Lung (tissue), 16 donors: ENCODE results near the gene DNAJC11. TPM values are rescaled to one million over a fixed set of nuclear protein-coding genes. Genes with fewer than 3 reads are reported as not detected.

Experiments
- ATAC-seq: fragments of 200-7000 bp; cut with Tn5 transposase; one replicate; pipeline ENCODE4 v1.9.1; 2020; ENCODE audit warnings: moderate number of reproducible peaks; ENCODE audit not compliant: insufficient read depth, low FRiP score
- DNase-seq, 3 donors: peaks; one replicate each; pipeline ENCODE4 v3.0.0-alpha.2; 2013 to 2017
- H3K27ac ChIP-seq, 2 donors: one replicate each; pipeline ENCODE4 v1.5.1; 2013; ENCODE audit warnings: mild to moderate bottlenecking in 2 of 2, moderate library complexity in 2 of 2, control low read depth in 1 of 2, inconsistent platforms in 1 of 2, low read depth in 1 of 2, low read length in 1 of 2
- H3K27me3 ChIP-seq, 3 donors: one replicate each; pipeline ENCODE4 v1.5.1; 2013; ENCODE audit warnings: low read length in 2 of 3; ENCODE audit not compliant: control insufficient read depth in 3 of 3, insufficient read depth in 3 of 3
- H3K36me3 ChIP-seq, 4 donors: one replicate each; pipeline ENCODE4 v1.5.1; 2013; ENCODE audit warnings: low read length in 4 of 4, mild to moderate bottlenecking in 1 of 4, moderate library complexity in 1 of 4; ENCODE audit not compliant: control insufficient read depth in 4 of 4, insufficient read depth in 4 of 4
- H3K4me1 ChIP-seq, 5 donors: one replicate each; pipeline ENCODE4 v1.5.1; 2013; ENCODE audit warnings: low read length in 5 of 5, mild to moderate bottlenecking in 2 of 5, moderate library complexity in 1 of 5; ENCODE audit not compliant: control insufficient read depth in 5 of 5, insufficient read depth in 5 of 5
- H3K4me3 ChIP-seq: one replicate; pipeline ENCODE4 v1.5.1; 2013; ENCODE audit warnings: mild to moderate bottlenecking, control low read depth, moderate library complexity
- H3K9ac ChIP-seq, 2 donors: one replicate each; pipeline ENCODE4 v1.5.1; 2013; ENCODE audit warnings: low read length in 2 of 2, control low read depth in 1 of 2; ENCODE audit not compliant: insufficient read depth in 1 of 2
- H3K9me3 ChIP-seq, 4 donors: one replicate each; pipeline ENCODE4 v1.5.1; 2013; ENCODE audit warnings: low read length in 3 of 4, mild to moderate bottlenecking in 1 of 4, moderate library complexity in 1 of 4; ENCODE audit not compliant: control insufficient read depth in 4 of 4, insufficient read depth in 3 of 4
- WGBS, 2 donors: extraction: QIAGEN DNeasy Blood & Tissue Kit; methylation state at CpG; one replicate each; pipeline ENCODE4 v1.1.7; 2013; 5-methylcytosine and 5-hydroxymethylcytosine counted together
- long read RNA-seq, 5 donors: transcript quantifications; one replicate each; lab custom pipeline, GENCODE V29; 2026
- polyA plus RNA-seq, 2 donors: library from polyadenylated mRNA; stranded (reverse); fragments of 200-250 nt; gene quantifications; one replicate each; pipeline ENCODE4 v1.2.1, GENCODE V29; 2013
- total RNA-seq, 2 donors: library from RNA; depleted of rRNA in 1 of 2; stranded (reverse); fragments of >200 nt in 1 of 2; gene quantifications; one replicate each; pipeline ENCODE4 v1.2.1, GENCODE V29; 2014 to 2021
- TF ChIP-seq, protein P1 (sequence below): IDR thresholded peaks from 2 replicates; pipeline ENCODE4 v1.5.1; 2012; ENCODE audit warnings: mild to moderate bottlenecking; ENCODE audit errors: control extremely low read depth, extremely low read depth
- donor health status: control.
- donor health status: control.
- donor health status: Bipolar disorder and iron deficiency.
- donor health status: healthy.
- donor health status: DM: yes; HTN: yes; CAD: no.

Gene DNAJC11, protein sequence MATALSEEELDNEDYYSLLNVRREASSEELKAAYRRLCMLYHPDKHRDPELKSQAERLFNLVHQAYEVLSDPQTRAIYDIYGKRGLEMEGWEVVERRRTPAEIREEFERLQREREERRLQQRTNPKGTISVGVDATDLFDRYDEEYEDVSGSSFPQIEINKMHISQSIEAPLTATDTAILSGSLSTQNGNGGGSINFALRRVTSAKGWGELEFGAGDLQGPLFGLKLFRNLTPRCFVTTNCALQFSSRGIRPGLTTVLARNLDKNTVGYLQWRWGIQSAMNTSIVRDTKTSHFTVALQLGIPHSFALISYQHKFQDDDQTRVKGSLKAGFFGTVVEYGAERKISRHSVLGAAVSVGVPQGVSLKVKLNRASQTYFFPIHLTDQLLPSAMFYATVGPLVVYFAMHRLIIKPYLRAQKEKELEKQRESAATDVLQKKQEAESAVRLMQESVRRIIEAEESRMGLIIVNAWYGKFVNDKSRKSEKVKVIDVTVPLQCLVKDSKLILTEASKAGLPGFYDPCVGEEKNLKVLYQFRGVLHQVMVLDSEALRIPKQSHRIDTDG
- total RNA-seq: 10 to 100 TPM; 37.7 to 43.0 TPM
- 10 to 100 TPM; 18.6 to 23.2 TPM for polyA plus RNA-seq
- long read RNA-seq, donor 1, transcript DNAJC11-202 (16 exons, 3,311 nt): major isoform, 5 of 15 reads
- long read RNA-seq, donor 1, partial matches to known transcripts: 8 of 15 reads
- long read RNA-seq, donor 1, other reads (novel, unspliced or antisense): 0 of 15 reads
- long read RNA-seq, donor 2, partial matches to known transcripts: 0 of 3 reads
- long read RNA-seq, donor 2, other reads (novel, unspliced or antisense): 0 of 3 reads
- long read RNA-seq, donor 3, transcript DNAJC11-211 (5 exons, 613 nt): major isoform, 6 of 7 reads
- long read RNA-seq, donor 3, partial matches to known transcripts: 0 of 7 reads
- long read RNA-seq, donor 3, other reads (novel, unspliced or antisense): 0 of 7 reads
- long read RNA-seq, donor 4, transcript DNAJC11-211 (5 exons, 613 nt): major isoform, 8 of 12 reads
- long read RNA-seq, donor 4, partial matches to known transcripts: 0 of 12 reads
- long read RNA-seq, donor 4, other reads (novel, unspliced or antisense): 0 of 12 reads
- long read RNA-seq, donor 5, transcript DNAJC11-202 (16 exons, 3,311 nt): major isoform, 8 of 13 reads
- long read RNA-seq, donor 5, transcript DNAJC11-211 (5 exons, 613 nt): minor isoform, 5 of 13 reads
- long read RNA-seq, donor 5, partial matches to known transcripts: 0 of 13 reads
- long read RNA-seq, donor 5, other reads (novel, unspliced or antisense): 0 of 13 reads

DNA sequence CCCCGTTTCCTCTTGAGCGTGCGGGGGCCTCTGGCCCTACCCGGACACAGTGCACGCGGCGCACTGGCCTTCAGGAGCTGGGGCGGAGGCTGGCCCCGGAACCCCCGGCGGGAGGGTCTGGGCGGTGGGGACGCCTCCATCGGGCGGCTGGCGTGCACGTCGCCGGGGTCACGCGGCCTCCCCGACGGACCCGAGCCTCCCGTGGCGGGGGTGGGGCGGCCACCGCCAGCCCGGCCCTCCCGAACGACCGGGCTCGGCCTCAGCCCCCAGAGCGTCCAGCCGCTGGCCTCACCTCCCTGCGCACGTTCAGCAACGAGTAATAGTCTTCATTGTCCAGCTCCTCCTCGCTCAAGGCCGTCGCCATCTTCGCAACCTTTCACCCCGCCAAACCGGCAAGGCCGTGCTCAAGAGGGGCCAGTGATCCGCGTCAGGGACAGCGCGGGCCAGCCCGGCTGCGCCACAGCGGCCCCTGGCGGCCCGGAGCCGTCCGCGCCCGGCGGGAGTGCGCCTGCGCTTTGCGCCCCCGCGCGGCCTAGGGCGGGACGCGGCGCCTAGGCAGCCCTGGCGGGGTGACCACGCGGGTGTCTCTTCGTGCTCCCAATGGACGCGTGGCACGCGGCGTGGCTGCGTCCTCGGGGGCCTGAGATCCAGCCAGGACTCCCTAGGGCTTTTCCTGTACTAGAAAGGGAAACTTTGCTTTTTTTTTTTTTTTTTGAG lies at the start of gene DNAJC11:
Gene DNAJC11 (minus strand): TSS at position 380 of the 717 bp plus-strand sequence. CDS start 16 bp downstream, at position 364.
- TF ChIP-seq, protein P1, sequence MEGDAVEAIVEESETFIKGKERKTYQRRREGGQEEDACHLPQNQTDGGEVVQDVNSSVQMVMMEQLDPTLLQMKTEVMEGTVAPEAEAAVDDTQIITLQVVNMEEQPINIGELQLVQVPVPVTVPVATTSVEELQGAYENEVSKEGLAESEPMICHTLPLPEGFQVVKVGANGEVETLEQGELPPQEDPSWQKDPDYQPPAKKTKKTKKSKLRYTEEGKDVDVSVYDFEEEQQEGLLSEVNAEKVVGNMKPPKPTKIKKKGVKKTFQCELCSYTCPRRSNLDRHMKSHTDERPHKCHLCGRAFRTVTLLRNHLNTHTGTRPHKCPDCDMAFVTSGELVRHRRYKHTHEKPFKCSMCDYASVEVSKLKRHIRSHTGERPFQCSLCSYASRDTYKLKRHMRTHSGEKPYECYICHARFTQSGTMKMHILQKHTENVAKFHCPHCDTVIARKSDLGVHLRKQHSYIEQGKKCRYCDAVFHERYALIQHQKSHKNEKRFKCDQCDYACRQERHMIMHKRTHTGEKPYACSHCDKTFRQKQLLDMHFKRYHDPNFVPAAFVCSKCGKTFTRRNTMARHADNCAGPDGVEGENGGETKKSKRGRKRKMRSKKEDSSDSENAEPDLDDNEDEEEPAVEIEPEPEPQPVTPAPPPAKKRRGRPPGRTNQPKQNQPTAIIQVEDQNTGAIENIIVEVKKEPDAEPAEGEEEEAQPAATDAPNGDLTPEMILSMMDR: peak; percentile 97

DNA sequence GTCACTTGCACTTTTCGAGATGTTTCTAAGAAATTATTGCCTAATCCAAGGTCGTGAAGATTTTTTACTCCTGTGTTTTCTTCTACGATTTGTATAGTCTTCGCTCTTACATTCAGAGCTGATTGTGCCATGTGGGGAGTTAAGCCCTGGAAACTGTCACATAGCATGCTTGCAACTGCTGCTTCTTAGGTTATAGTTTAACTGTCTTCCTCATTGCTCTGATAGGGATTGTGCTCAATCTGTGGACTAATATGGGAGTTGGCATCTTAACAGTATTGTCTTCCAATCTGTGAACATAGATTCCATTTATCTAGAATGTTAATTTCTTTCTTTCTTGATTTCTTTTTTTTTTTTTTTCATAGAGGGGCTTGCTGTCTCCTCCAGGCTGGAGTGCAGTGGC lies 48.9 kb upstream of the DNAJC11 start:
- TF ChIP-seq, protein P1: no peak
- no peak for ATAC-seq
- H3K9me3 ChIP-seq: no peaks in the 10 kb centered on the region
- H3K9ac ChIP-seq: no peak overlapping the region
- H3K27me3 ChIP-seq: peaks cover 0 to 13% (median 11%) of the 10 kb centered on the region in 3 donors
- H3K36me3 ChIP-seq: no peaks in the 10 kb centered on the region
- no peak overlapping the region for H3K27ac ChIP-seq
- DNase-seq: no peak
- 81 to 87% methylated on average over 4 of the region's 4 CpGs for WGBS, 2 donors
- H3K4me3 ChIP-seq: no peak overlapping the region
- H3K4me1 ChIP-seq: no peaks in the 10 kb centered on the region

More for the DNA sequence above, at the start of gene DNAJC11:
- ATAC-seq (peak; percentile 99), DNase-seq (peak; percentile 89 to 93 (median 92))
- 0% methylated on average over 56 to 80 of the region's 80 CpGs for WGBS, 2 donors
- Histone ChIP-seq H3K9me3 (no peaks in the 10 kb centered on the region), H3K27me3 (no peaks in the 10 kb centered on the region), H3K9ac (peak within 1 kb of the TSS; percentile 75 to 95), H3K27ac (peak within 1 kb of the TSS; percentile 78 to 92), H3K4me1 (peaks cover 1 to 12% (median 8%) of the 10 kb centered on the region in 5 donors), H3K36me3 (peaks cover 0 to 2% (median 0%) of the 10 kb centered on the region in 4 donors), H3K4me3 (peak within 1 kb of the TSS; percentile 96)

DNA sequence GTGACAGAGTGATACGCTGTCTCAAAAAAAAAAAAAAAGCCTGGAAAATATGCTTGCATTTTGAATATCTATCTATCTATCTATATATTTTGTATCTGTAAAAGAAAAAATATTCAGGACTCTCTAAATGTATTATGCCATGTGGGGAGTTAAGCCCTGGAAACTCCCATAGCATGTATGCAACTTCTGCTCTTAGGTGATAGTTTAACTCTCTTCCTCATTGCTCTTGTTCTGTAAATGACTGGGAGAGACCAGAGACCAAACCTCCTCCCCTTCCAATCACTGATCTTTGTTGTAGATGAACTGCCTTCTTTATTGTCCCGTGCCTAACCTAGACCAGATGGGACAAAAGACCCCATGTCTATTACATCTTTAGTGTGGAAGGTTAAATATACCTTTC lies 46.1 kb upstream of the DNAJC11 start:
- ATAC-seq: no peak
- WGBS, 2 donors: 91 to 97% methylated on average over 2 of the region's 2 CpGs
- no peak overlapping the region for H3K4me3 ChIP-seq
- no peak for DNase-seq
- peaks cover 0 to 13% (median 3%) of the 10 kb centered on the region in 3 donors for H3K27me3 ChIP-seq
- H3K4me1 ChIP-seq: peaks cover 0 to 8% (median 0%) of the 10 kb centered on the region in 5 donors
- H3K27ac ChIP-seq: no peak overlapping the region
- H3K9me3 ChIP-seq: no peaks in the 10 kb centered on the region
- no peaks in the 10 kb centered on the region for H3K36me3 ChIP-seq
- TF ChIP-seq, protein P1: no peak
- H3K9ac ChIP-seq: no peak overlapping the region
